Vagina (tissue), 2 donors: ENCODE data around the gene CDK3.

Source experiments
- POLR2A ChIP-seq, 2 donors: fragments of 450-650 bp; IDR thresholded peaks; one replicate each; pipeline ENCODE4 v1.6.1; 2017; ENCODE audit warnings: antibody characterized with exemption in 2 of 2, mild to moderate bottlenecking in 2 of 2, moderate library complexity in 2 of 2
- POLR2AphosphoS5 ChIP-seq, 2 donors: sonication (generic); formaldehyde crosslinking; IDR thresholded peaks; one replicate each; pipeline ENCODE4 v1.9.0; 2017; ENCODE audit warnings: antibody characterized with exemption in 2 of 2, mild to moderate bottlenecking in 2 of 2, low read depth in 1 of 2; ENCODE audit not compliant: insufficient read depth in 1 of 2
- TF ChIP-seq, protein P1 (sequence below), 3 experiments: fragments of 450-650 bp in 2 of 3; fragments of 200-600 bp in 1 of 3; sonication (generic) in 1 of 3; IDR thresholded peaks; one replicate each; pipeline ENCODE4 v1.5.1; 2017 to 2019; ENCODE audit warnings: antibody characterized with exemption in 3 of 3, mild to moderate bottlenecking in 2 of 3, moderate library complexity in 2 of 3

DNA sequence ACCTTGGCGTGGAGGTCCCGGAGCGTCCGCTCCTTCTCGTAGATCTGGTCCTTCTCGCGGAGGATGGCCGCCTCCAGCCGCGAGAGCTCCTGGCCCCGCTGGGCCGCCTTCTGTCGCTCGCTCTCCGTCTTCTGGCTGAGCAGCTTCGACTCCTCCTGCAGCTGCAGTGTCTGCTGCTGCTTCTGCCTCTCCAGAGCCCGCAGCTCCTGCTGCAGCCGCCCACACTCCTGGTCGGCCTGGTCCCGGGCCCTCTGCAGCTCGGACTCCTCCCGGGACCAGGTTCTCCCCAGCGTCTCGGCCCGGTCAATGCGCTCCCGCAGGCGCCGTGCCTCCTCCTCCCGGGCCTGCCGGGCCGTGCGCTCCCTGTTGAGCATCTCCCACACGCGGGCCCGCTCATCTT lies 7.6 kb downstream of the CDK3 start:
- TF ChIP-seq POLR2A (IDR thresholded peaks at IDR 0.05) = no peak
- TF ChIP-seq, protein P1, sequence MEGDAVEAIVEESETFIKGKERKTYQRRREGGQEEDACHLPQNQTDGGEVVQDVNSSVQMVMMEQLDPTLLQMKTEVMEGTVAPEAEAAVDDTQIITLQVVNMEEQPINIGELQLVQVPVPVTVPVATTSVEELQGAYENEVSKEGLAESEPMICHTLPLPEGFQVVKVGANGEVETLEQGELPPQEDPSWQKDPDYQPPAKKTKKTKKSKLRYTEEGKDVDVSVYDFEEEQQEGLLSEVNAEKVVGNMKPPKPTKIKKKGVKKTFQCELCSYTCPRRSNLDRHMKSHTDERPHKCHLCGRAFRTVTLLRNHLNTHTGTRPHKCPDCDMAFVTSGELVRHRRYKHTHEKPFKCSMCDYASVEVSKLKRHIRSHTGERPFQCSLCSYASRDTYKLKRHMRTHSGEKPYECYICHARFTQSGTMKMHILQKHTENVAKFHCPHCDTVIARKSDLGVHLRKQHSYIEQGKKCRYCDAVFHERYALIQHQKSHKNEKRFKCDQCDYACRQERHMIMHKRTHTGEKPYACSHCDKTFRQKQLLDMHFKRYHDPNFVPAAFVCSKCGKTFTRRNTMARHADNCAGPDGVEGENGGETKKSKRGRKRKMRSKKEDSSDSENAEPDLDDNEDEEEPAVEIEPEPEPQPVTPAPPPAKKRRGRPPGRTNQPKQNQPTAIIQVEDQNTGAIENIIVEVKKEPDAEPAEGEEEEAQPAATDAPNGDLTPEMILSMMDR (IDR thresholded peaks at IDR 0.05) = no peak
- no peak for TF ChIP-seq POLR2AphosphoS5 (IDR thresholded peaks at IDR 0.05; ENCODE audit: insufficient read depth in 1 of 2, low read depth in 1 of 2)
